NT2/D1 (cell line): ENCODE measurements around the gene PIK3R5.

Source experiments
- YY1 ChIP-seq: IDR thresholded peaks from 2 replicates; pipeline ENCODE4 v1.6.1; 2011; ENCODE audit not compliant: insufficient read length, insufficient read depth
- ZNF274 ChIP-seq: IDR thresholded peaks from 2 replicates; pipeline ENCODE4 v1.6.1; 2011; ENCODE audit warnings: mild to moderate bottlenecking, low read depth, low read length

- TF ChIP-seq ZNF274 (no peak), YY1 (no peak)
These were observed 36.1 kb upstream of the PIK3R5 start for GRCh38 chr17:9001559-9001958.
